Stimulated activated CD4-positive, alpha-beta T cell treated with anti-CD3 and anti-CD28 coated beads, Interleukin-15, amount 100 ng/mL, for 48 hours (primary cell): ENCODE data around the gene RFX5.

ENCODE experiments used
- DNase-seq, 2 donors: peaks; one replicate each; pipeline ENCODE4 v3.0.0-alpha.2; 2020; ENCODE audit warnings: low read depth in 2 of 2

RFX5 gene

DNA sequence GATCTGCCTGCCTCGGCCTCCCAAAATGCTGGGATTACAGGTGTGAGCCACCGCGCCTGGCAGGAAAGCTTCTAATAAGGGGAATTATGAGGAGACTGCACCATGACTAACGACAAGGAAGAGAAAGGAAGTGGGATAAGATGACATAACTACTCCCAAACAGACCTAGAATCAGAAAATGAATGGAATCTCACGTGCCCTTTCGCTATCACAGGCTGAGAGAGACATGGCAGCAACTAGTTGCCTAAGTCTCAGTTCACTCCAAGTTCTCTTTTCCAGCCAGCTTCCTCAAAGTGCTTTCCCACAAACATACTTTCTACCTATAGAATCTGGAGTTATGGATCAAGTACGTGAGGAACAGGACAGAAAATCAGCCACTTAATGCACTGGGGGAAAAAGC is 21.8 kb downstream of the RFX5 start:
- no peak for DNase-seq

DNA sequence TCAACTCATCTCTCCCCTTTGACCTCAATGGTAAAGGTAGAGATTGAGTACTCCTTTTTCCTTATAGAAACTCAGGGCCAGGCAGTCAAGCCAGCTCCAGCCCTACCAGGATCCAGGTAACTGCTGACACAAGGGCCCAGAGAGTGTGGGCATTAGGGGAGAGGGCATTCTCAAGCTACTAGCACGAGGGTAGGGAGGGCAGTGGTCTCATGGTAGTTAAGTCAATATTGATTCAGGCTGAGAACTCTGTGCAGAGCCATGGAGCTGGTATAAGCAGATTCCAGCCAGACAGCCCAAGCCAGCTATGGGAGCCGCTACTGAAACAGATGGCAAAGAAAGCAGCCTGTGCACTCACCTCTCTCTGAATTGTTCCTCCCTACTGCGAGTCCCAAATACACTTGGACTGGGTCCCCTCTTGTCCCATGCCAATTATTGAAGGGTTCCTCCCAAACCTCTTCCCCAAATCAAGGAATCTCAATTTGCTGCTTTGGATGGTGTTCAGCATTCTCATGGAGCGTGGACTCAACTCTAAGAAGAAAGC is 22.6 kb downstream of the RFX5 start:
- no peak for DNase-seq

DNA sequence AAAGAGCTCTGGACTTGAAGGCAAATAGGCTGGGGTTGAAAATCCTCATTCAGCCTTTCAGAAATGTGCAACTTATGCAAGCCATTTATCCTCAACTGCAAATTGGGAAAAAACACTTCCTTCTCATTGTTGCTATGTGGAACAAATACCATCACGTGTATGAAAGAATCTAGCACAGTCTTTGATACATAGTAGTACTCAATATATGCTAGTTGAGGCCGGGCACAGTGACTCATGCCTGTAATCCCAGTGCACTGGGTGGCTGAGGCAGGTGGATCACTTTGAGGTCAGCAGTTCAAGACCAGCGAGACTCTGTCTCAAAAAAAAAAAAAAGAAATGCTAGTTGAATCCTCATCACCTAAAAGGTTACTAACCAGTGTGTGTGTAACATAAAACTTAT is 28.1 kb downstream of the RFX5 start:
- no peak for DNase-seq

DNA sequence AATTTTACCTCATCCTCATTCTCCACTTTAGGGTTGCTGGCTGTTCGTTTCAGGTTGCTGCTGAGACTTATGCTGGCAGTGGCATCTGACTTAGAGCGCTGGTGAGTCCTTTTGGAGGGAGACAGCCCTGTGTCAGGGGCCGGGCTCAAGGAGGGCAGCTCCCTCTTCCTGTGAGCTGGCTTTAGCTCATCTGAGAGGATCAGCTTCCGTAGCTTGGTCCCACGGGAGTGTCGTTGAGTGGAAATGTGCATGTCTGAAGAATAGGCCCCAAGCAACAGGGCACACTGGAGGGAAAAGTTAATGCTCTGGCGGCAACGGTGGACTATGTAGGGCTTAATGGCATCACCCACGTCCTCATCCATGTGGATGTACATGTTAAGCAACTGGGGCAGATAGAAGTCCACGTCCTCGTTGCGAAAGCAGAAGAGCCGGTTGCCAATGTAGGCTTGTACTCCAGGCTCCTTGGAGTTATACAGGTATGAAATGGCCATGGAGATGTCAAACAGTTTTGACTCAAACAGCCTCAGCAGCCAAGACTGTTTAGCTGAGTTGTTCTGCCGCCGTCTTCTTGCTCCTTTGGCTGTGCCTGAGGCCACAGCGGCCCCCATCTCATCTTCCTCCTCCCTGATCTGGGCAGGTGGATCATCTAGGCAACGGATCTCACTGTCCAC is 31.4 kb downstream of the RFX5 start:
- no peak for DNase-seq

GRCh38 chr1:151314137-151314875 is 32.7 kb downstream of the RFX5 start:
- DNase-seq, result no peak

GRCh38 chr1:151313501-151313900 is 33.6 kb downstream of the RFX5 start:
- DNase-seq, result no peak

DNA sequence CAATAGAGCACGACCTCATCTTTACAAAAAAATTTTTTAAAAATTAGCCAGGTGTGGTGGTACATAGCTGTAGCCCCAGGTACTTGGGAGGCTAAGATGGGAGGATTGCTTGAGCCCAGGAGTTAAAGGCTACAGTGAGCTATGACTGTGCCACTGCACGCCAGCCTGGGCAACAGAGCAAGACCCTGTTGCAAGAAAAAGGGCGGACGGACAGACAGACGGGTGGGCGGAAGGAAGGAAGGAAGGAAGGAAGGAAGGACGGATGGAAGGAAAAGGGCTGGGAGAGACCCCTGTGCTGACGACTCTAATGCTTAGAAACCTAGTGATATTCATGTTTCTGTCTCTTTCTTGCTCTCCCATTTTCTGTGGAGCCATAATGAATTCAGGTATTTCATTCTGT is 34.2 kb downstream of the RFX5 start:
- DNase-seq, result no peak

GRCh38 chr1:151312411-151312810 is 34.6 kb downstream of the RFX5 start:
- no peak for DNase-seq

GRCh38 chr1:151311589-151312331 is 35.3 kb downstream of the RFX5 start:
- peak; percentile 87 to 88 for DNase-seq

DNA sequence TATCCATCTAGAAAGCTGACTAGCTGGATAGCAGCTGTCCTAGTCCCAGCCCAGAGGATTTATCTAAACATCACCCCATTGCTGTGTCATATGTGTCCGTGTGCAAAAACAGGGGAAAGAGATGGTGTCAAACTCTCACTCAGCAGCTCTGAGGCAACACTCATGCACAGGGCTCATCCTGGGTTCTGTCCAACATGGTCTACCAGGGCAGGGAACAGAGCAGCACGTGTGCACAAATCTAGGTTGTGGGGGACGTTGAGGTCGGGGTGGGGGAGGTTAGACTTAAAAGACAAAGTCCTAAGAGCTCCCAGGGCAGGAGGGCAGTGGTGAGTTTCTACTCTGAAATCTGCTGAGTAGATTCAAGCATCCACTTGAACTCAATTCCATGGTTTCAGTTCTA is 36.0 kb downstream of the RFX5 start:
- no peak for DNase-seq

DNA sequence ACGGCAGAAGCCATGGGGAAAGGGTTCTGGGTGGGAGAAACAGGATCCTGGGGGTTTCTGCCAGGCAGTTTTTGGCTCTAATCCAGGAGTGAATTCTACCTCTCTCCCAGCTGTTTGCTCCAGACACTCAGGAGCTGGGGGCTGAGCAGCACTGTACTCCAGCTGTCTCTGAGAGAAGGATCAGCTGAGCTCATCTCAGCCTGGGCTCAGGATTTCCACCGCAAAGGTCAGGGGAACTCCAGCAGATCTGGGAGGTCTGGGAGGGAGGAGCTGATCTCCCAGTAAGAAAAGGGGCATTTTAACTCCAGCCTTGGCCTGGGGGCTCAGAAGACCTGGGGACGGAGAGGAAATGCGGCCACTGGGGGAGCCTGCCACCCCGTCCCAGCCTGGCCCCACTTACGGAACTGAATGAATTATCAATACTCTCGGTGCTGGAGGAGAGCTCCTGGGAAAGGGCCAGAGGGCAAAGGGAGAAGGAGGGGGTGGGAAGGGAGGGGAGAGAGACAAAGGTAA is 37.2 kb downstream of the RFX5 start:
- no peak for DNase-seq

DNA sequence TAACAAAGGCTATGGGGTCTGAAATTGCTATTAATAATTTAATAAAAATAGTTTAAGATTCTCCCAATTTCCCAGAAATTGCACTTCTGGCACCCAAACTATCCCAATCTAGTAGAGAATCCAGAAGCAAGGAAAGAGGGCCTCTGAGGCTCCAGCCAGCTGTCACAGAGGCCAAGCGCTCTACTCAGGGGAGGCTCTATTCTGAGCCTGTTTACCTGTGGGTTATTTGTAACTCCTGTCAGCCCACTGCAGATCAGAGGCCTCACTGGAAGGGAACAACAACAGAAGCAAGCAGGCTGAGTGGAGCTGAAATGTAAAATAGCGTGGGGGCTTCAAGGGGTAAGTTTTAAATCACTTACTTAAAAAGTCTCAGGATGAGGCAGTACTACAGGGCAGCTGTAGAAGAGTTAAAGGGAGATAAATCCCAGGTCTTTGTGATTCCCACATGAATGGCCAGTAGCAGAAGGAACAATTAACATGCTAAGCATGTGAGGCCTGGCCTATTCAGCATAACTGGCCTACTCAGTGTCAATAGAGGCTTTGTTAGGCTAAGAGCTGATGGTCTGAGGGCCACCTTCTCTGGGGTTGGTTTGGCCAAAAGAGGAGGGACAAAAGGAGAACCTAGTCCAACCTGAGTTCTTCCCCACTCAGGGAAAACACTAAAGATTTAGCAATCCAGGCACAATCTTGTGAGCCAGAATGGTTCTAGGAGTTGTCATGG is 52.1 kb downstream of the RFX5 start:
- DNase-seq, result no peak

DNA sequence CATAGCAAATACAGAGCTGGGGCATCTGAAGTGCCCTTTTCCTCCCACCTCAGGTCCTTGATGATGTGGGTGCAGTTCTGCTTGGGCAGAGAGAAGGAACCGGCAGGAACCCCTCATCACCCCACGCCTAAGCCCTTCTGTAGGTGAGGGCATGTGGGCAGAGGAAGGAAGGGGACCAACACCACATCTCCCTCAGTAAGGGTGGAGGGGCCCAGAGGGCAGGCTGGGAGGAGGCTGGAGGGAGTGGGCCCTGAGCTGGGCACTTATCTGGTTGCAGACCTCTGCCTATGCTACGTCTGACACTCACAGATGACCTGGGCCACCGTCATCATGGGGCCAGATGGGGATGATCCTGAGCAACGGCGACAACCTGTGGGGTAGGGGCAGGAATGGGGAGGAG is 54.0 kb downstream of the RFX5 start:
- no peak for DNase-seq

DNA sequence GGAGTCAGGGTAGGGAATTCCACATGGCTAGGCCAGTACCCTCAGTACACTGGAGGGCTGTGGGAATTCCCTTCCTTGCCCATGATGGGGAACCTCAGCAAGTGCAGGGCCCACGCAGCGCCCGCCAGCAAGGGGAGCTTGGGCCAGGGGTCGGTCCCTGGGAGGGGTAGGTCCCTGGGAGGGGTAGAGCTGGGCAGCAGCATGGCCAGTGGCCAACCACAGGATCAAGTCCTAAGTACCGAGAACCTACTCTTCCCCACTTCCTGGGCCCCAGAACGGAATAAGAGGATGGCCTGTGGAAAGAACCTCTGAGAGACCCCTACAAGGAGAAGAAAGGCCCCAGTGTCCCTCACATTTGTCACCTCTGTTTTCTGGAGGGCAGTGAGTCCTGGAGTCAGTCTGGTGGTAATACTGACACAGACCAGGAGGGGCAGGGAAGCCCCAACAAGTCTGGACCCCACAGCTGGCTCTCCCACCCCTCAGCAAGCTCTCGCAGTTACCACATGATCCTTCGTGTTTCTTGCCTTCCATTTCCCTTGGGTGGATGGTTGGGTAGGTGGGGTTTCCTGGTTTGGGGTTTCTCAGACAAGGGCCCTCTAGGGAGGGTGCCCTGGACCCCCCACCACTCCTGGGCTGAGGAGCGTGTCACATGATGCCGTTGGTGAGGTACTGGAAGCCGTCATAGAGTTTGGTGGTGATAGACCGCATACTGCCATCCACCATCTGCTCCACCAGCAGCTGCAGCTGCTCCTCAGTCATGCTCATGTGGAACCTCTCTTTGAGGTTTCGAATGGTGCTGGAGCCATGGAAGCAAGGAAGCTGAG is 54.6 kb downstream of the RFX5 start:
- no peak for DNase-seq

DNA sequence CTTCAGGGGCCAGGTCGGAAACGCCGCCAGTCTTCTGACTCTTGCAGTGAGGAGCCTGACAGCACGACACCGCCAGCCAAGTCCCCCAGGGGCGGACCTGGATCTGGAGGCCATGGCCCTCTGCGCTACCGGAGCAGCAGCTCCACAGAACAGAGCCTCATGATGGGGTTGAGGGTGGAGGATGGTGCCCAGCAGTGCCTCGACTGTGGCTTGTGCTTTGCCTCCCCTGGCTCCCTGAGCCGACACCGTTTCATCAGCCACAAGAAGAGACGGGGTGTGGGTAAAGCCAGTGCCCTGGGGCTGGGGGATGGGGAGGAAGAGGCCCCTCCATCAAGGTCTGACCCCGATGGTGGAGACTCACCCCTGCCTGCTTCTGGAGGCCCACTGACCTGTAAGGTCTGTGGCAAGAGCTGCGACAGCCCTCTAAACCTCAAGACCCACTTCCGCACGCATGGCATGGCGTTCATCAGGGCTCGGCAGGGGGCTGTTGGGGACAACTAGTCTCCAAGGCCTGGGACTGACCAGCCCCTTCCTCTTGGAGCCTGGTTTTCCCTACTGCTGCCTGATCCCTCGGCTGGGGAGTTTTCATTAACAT is 56.2 kb downstream of the RFX5 start:
- DNase-seq, result no peak
